ENCODE data around the gene MRTFA.

Gene MRTFA

GRCh38 chr22:40401532-40401931 lies 235.0 kb downstream of the MRTFA start:
- DNase-seq (ENCODE audit: insufficient read length): no peak
- TF ChIP-seq TAF1 (IDR thresholded peaks at IDR 0.05; ENCODE audit: borderline replicate concordance, low read depth, low read length): no peak
- TF ChIP-seq POLR2A (IDR thresholded peaks at IDR 0.05; ENCODE audit: low read depth, low read length): no peak
- TF ChIP-seq POLR2AphosphoS5 (IDR thresholded peaks at IDR 0.05; ENCODE audit: low read depth, low read length): no peak
- peak; percentile 70 for FAIRE-seq

DNA sequence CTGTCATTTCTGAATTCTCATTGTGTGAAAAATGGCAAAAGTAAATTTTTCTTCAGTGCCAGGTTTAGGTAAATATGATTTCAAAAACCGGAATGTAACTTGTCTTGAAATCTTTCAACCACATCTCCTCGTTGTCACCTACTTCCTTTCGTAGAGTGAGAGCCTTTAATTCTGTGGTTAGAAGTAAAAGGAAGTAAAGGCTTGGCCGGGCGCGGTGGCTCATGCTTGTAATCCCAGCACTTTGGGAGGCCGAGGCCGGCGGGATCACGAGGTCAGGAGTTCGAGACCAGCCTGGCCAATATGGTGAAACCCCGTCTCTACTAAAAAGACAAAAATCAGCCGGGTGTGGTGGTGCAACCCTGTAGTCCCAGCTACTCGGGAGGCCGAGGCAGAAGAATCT lies 236.4 kb downstream of the MRTFA start:
- TF ChIP-seq POLR2A (IDR thresholded peaks at IDR 0.05; ENCODE audit: low read depth, low read length): no peak
- TF ChIP-seq POLR2AphosphoS5 (IDR thresholded peaks at IDR 0.05; ENCODE audit: low read depth, low read length): no peak
- TF ChIP-seq TAF1 (IDR thresholded peaks at IDR 0.05; ENCODE audit: borderline replicate concordance, low read depth, low read length): no peak
- peak; percentile 97 for FAIRE-seq
- DNase-seq (ENCODE audit: insufficient read length): no peak

- TF ChIP-seq POLR2A (IDR thresholded peaks at IDR 0.05; ENCODE audit: low read depth, low read length): no peak
- TF ChIP-seq TAF1 (IDR thresholded peaks at IDR 0.05; ENCODE audit: borderline replicate concordance, low read depth, low read length): no peak
- TF ChIP-seq POLR2AphosphoS5 (IDR thresholded peaks at IDR 0.05; ENCODE audit: low read depth, low read length): no peak
- FAIRE-seq: no peak
- no peak for DNase-seq (ENCODE audit: insufficient read length)
Measured at GRCh38 chr22:40399621-40400020, 236.9 kb downstream of the MRTFA start.

DNA sequence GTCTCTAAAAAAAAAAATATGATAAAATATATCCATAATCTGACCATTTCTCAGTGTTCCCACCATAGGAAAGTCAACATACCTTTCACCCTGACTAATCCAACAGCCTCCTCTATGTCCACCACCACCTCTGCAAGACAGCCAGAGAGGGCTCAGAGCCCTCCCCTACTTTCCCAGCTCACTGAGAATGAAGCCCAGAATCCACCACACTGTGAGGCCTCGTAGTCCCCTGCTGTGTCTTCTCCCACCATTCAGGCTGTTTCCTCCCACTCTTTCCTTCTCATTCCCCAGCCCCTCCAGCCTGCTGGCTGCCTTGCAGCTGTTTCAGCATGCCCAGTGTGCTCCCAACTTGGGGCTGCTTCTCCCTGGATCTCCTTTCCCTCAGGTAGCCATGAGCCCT lies 239.1 kb downstream of the MRTFA start:
- DNase-seq (ENCODE audit: insufficient read length) (no peak), FAIRE-seq (no peak)
- TF ChIP-seq TAF1 (IDR thresholded peaks at IDR 0.05; ENCODE audit: borderline replicate concordance, low read depth, low read length) (no peak), POLR2A (IDR thresholded peaks at IDR 0.05; ENCODE audit: low read depth, low read length) (no peak), POLR2AphosphoS5 (IDR thresholded peaks at IDR 0.05; ENCODE audit: low read depth, low read length) (no peak)

DNA sequence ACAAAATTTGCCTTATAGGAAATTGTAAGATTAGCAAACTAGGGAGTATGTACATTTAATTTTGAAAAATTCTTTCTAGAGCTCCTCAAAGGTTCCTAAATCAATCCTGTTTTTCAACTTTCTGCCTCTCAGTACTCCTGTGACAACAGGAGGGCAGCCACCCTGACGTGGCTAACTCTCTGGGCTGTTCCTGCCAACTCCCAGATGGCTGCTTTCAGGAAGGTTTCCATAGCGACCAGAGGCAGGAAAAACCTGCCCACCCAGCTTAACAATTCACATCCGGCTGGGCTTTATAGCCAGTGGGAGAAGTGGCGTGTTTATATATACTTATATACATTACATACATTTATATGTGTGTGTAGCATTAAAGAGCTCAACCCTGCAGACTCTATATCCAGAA lies 239.6 kb downstream of the MRTFA start:
- no peak for TF ChIP-seq TAF1 (IDR thresholded peaks at IDR 0.05; ENCODE audit: borderline replicate concordance, low read depth, low read length)
- TF ChIP-seq POLR2AphosphoS5 (IDR thresholded peaks at IDR 0.05; ENCODE audit: low read depth, low read length): no peak
- no peak for TF ChIP-seq POLR2A (IDR thresholded peaks at IDR 0.05; ENCODE audit: low read depth, low read length)
- no peak for FAIRE-seq
- DNase-seq (ENCODE audit: insufficient read length): no peak

GRCh38 chr22:40395607-40396006 lies 240.9 kb downstream of the MRTFA start:
- no peak for TF ChIP-seq POLR2AphosphoS5 (IDR thresholded peaks at IDR 0.05; ENCODE audit: low read depth, low read length)
- FAIRE-seq: peak; percentile 5

DNA sequence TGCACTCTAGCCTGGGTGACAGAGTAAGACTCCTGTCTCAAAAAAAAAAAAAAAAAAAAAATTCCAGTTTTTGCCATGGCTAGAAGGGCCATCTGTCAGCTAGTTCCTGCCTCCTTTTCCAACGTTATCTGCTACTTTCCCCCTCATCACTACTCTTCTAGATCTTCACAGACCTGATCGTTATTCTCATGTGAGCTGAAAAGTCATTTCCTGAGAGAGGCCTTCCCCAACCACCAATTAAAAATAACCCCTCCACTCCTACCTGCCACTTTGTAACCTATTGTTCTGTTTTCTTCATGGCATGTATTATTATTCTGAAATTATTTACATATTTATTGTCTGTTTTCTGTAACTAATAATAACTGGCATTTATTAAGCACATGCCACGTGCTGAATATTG lies 241.9 kb downstream of the MRTFA start:
- DNase-seq (ENCODE audit: insufficient read length) (no peak), FAIRE-seq (no peak)
- TF ChIP-seq POLR2A (IDR thresholded peaks at IDR 0.05; ENCODE audit: low read depth, low read length) (no peak), TAF1 (IDR thresholded peaks at IDR 0.05; ENCODE audit: borderline replicate concordance, low read depth, low read length) (no peak), POLR2AphosphoS5 (IDR thresholded peaks at IDR 0.05; ENCODE audit: low read depth, low read length) (no peak)

More at GRCh38 chr22:40395607-40396006, 240.9 kb downstream of the MRTFA start:
- no peak for DNase-seq (ENCODE audit: insufficient read length)

- TF ChIP-seq TAF1 (IDR thresholded peaks at IDR 0.05; ENCODE audit: borderline replicate concordance, low read depth, low read length): no peak
- no peak for TF ChIP-seq POLR2AphosphoS5 (IDR thresholded peaks at IDR 0.05; ENCODE audit: low read depth, low read length)
- no peak for TF ChIP-seq POLR2A (IDR thresholded peaks at IDR 0.05; ENCODE audit: low read depth, low read length)
- DNase-seq (ENCODE audit: insufficient read length) (no peak), FAIRE-seq (no peak)
Measured at GRCh38 chr22:40392618-40393017, 243.9 kb downstream of the MRTFA start.

DNA sequence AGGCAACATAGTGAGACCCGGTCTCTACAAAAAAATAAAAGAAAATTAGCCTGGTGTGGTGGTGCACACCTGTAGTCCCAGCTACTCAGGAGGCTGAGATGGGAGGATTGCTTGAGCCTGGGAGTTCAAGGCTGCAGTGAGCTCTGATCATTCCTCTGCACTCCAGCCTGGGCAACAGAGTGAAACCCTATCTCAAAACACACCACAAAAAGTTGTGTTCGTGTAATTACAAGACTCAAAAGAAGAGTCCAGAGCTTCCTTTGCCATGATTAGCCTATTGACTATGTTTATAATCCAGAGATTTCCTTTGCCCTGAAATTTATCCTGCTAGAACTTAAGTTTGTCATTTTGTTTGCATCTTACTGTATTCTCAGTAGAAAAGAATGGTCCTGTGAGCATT lies 245.1 kb downstream of the MRTFA start:
- DNase-seq (ENCODE audit: insufficient read length) (no peak), FAIRE-seq (no peak)
- no peak for TF ChIP-seq POLR2AphosphoS5 (IDR thresholded peaks at IDR 0.05; ENCODE audit: low read depth, low read length)

DNA sequence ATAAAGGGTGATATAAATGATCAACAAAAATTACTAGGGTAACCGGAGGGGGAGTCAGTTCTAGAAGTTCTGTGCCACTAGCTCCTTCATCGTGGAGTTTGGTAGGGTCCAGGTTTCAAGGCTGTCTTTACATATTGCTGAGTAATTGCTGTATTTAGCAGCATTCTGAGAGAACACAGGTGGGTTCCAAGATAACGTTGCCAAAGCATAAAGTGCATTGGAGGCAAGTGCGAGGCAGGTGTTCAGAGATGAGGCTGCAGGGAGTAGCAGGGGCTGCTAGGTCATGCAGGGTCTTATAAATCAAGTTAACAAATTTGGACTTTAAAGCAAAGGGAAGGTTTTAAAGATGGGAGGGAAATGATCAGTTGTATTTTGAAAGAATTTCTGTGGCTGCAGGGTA lies 248.3 kb downstream of the MRTFA start:
- peak; percentile 68 for FAIRE-seq
- no peak for DNase-seq (ENCODE audit: insufficient read length)
- TF ChIP-seq POLR2AphosphoS5 (IDR thresholded peaks at IDR 0.05; ENCODE audit: low read depth, low read length) (no peak), POLR2A (IDR thresholded peaks at IDR 0.05; ENCODE audit: low read depth, low read length) (no peak), TAF1 (IDR thresholded peaks at IDR 0.05; ENCODE audit: borderline replicate concordance, low read depth, low read length) (no peak)

- FAIRE-seq (peak; percentile 46), DNase-seq (ENCODE audit: insufficient read length) (no peak)
- TF ChIP-seq POLR2A (IDR thresholded peaks at IDR 0.05; ENCODE audit: low read depth, low read length): no peak
- TF ChIP-seq POLR2AphosphoS5 (IDR thresholded peaks at IDR 0.05; ENCODE audit: low read depth, low read length): no peak
- no peak for TF ChIP-seq TAF1 (IDR thresholded peaks at IDR 0.05; ENCODE audit: borderline replicate concordance, low read depth, low read length)
Measured at GRCh38 chr22:40387746-40388145, 248.8 kb downstream of the MRTFA start.

DNA sequence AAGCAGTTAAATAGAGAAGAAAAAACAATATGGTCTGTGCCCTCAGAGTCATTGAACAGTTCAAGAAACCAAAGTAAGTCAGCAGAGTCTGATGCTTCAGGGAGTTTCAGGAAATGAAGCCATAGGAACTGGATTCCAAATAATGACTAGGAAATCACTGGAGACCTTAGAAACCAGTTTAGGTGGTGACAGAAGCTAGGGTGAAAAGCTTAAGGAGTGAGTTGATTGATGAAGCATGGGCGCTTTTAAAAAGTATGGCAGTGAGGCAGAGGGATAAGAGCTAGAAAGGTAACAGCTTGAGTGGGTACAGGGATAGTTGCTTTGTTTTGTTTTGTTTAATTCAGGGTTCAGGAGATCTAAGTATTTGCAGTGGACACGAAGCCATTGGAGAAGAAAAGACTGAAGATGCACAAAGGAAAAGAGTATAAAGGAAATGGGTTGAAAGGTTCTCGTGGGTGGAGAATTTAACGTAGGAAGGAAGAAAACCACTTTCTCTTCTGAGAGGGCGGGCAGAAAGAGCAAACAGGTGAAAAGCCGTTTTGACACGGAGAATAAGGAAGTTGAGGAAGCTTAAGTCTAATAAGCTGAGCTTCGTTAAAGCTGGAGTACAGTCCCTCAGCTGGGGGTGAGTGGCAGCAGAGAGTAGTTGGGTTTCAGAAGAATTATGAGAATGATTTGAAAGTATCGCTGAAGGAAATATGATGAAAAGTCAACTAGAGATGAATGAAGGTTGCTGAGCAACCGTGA lies 251.3 kb downstream of the MRTFA start:
- no peak for DNase-seq (ENCODE audit: insufficient read length)
- TF ChIP-seq POLR2A (IDR thresholded peaks at IDR 0.05; ENCODE audit: low read depth, low read length): no peak
- TF ChIP-seq POLR2AphosphoS5 (IDR thresholded peaks at IDR 0.05; ENCODE audit: low read depth, low read length): no peak
- no peak for TF ChIP-seq TAF1 (IDR thresholded peaks at IDR 0.05; ENCODE audit: borderline replicate concordance, low read depth, low read length)
- FAIRE-seq: peak; percentile 94
